Activated B cell treated with CpG ODN at 0.5 μM for 24 hours (primary cell): ENCODE results near the gene DCAF4L1. TPM values are rescaled to one million over a fixed set of nuclear protein-coding genes. Genes with fewer than 3 reads are reported as not detected.

Source experiments
- ATAC-seq: fragments of 200-7000 bp; cut with Tn5 transposase; one replicate; pipeline ENCODE4 v1.10.0; 2021; ENCODE audit warnings: low read depth, mild to moderate bottlenecking, moderate library complexity
- CTCF ChIA-PET: fragments of 350-600 bp; sonication (Branson Sonifier 250); formaldehyde crosslinking; loops from one replicate; lab custom pipeline; 2021; ENCODE audit warnings: antibody characterized with exemption; lab: Charles Lee
- POLR2A ChIA-PET: fragments of 350-600 bp; sonication (Branson Sonifier 250); formaldehyde crosslinking; loops from one replicate; lab custom pipeline; 2021; ENCODE audit warnings: antibody characterized with exemption; lab: Charles Lee
- DNase-seq: peaks from one replicate; pipeline ENCODE4 v3.0.0; 2022
- H3K27ac Mint-ChIP-seq: one replicate; pipeline ENCODE4 v1.8.0; 2020; ENCODE audit warnings: mixed read lengths
- H3K27me3 Mint-ChIP-seq: one replicate; pipeline ENCODE4 v1.8.0; 2021; ENCODE audit warnings: mixed read lengths
- H3K36me3 Mint-ChIP-seq: one replicate; pipeline ENCODE4 v1.8.0; 2021; ENCODE audit warnings: low read depth, mixed read lengths
- H3K4me1 Mint-ChIP-seq: one replicate; pipeline ENCODE4 v1.8.0; 2021; ENCODE audit warnings: mixed read lengths
- H3K4me3 Mint-ChIP-seq: one replicate; pipeline ENCODE4 v1.8.0; 2020; ENCODE audit warnings: mild to moderate bottlenecking, mixed read lengths
- H3K9me3 Mint-ChIP-seq: one replicate; pipeline ENCODE4 v1.8.0; 2020; ENCODE audit warnings: mixed read lengths
- CTCF ChIP-seq: fragments of 200-600 bp; IDR thresholded peaks from one replicate; pipeline ENCODE4 v1.8.0; 2022; ENCODE audit warnings: antibody characterized with exemption, mild to moderate bottlenecking
- intact Hi-C: fragments of 100-400 bp; cut with micrococcal nuclease; formaldehyde crosslinking; loops from one replicate; pipeline ENCODE4 v1.15.1; 2024
- total RNA-seq: library from RNA; stranded (reverse); gene quantifications from 2 replicates; pipeline ENCODE4 v1.2.3, GENCODE V29; 2022

Gene DCAF4L1
- total RNA-seq, 1 donor from 2014 or later: 0.22 TPM

DNA sequence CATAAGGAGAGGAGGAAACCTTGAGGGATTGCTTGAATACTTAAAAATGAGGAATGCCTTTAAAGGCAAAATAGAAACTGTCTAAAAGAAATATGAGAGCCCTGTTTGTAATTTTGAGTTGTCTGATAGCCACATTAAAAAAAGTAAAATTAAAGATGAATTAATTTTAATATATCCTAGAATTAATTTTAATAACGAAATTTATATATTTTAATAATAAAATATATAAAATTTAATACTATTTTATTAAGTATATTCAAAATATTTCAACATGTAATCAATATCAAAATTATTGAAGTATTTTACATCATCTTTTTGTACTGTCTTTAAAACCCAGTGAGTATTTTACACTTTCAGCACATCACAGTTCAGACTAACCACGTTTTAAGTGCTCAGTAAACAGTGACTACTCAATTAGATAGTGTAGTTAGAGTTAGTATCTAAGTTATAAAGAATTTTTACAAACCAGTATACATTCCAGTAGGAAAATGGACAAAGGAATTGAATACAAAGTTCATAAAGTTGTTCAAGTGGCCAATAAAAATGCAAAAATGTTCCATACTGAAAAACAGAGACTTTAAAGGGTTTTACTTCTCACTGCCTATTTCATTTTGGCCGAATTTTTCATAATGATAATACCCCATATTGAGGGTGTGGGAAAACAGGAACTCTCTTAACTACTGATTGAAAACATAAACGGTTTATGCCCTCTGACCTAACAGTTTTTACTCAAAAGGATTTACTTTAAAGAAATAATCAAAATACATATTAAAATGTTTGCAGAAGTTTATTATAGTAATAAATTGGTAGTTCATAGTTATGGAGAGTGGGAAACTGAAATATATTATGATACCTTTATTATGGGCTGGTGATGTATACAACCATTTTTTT lies 11.7 kb downstream of the DCAF4L1 start:
- Mint-ChIP-seq H3K4me3 (no peak overlapping the region), H3K27ac (no peak overlapping the region), H3K36me3 (peaks cover 10% of the 10 kb centered on the region), H3K27me3 (no peaks in the 10 kb centered on the region), H3K4me1 (peaks cover 31% of the 10 kb centered on the region), H3K9me3 (no peaks in the 10 kb centered on the region)
- CTCF ChIA-PET: no interaction called here
- POLR2A ChIA-PET: no interaction called here
- ATAC-seq (no peak), DNase-seq (no peak)
- intact Hi-C loops: loop anchor here (5.0 kb wide), 1 partner anchor 664 kb away; the partner anchor contains the start of gene ATP8A1
- TF ChIP-seq CTCF: no peak

DNA sequence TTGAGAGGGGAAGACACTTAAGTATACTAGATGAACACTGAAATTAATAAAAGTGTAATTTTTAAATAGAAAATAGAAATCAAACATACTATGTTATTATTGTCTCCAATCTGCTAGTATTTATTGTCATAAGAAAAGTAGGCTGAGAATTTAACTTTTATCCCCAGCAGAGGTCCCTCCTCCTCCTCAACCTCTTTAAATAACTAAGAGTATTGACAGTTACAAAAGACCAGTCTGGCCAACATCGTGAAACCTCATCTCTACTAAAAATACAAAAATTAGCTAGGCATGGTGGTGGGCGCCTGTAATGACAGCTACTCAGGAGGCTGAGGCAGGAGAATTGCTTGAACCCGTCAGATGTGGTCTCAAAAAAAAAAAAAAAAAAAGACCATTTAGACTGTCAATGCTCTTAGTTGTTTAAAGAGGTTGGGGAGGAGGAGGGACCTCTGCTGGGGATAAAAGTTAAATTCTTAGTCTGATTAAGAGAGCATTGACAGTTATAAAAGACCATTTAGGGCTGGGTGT lies 13.0 kb downstream of the DCAF4L1 start:
- Mint-ChIP-seq H3K27ac (no peak overlapping the region), H3K4me1 (peaks cover 29% of the 10 kb centered on the region), H3K9me3 (no peaks in the 10 kb centered on the region), H3K4me3 (no peak overlapping the region), H3K27me3 (no peaks in the 10 kb centered on the region), H3K36me3 (peaks cover 13% of the 10 kb centered on the region)
- ATAC-seq (no peak), DNase-seq (no peak)
- TF ChIP-seq CTCF: no peak
- ChIA-PET CTCF (no interaction called here), POLR2A (interaction anchor here (0.6 kb wide), 1 partner anchor 157 kb away, joined by 3 read pairs; no protein-coding TSS in a partner anchor)
- intact Hi-C loops: loop anchor here (5.0 kb wide), 1 partner anchor 663 kb away; the partner anchor contains the start of gene ATP8A1

GRCh38 chr4:41998019-41998418 lies 16.5 kb downstream of the DCAF4L1 start:
- ATAC-seq: no peak
- intact Hi-C loops: no loop called here
- no peak overlapping the region for H3K27ac Mint-ChIP-seq
- no peak for DNase-seq
- ChIA-PET CTCF (no interaction called here), POLR2A (no interaction called here)
- TF ChIP-seq CTCF: no peak
- H3K36me3 Mint-ChIP-seq: peaks cover 20% of the 10 kb centered on the region
- no peaks in the 10 kb centered on the region for H3K27me3 Mint-ChIP-seq
- H3K4me1 Mint-ChIP-seq: peaks cover 6% of the 10 kb centered on the region
- no peak overlapping the region for H3K4me3 Mint-ChIP-seq
- H3K9me3 Mint-ChIP-seq: no peaks in the 10 kb centered on the region

DNA sequence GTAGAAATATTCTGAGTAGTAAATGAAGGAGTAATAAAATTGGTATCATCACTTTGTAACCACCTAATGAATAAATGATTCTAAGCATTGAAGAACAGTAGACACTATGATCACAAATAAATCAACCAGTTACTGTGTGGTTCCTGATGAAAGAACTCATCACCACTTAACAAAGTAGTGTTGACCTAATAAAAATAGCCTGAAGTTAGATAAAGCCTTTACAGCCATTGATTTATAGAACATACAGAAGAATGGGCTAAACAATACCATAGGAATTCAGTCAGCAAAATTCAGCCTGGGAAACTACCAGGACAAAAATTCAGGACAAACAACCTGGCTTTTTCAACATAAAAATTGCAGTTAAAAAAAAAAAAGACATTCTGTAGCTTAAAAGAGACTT lies 17.8 kb downstream of the DCAF4L1 start:
- Mint-ChIP-seq H3K4me3 (no peak overlapping the region), H3K27ac (no peak overlapping the region), H3K9me3 (no peaks in the 10 kb centered on the region), H3K36me3 (peaks cover 33% of the 10 kb centered on the region), H3K4me1 (peaks cover 16% of the 10 kb centered on the region), H3K27me3 (no peaks in the 10 kb centered on the region)
- no peak for ATAC-seq
- no peak for DNase-seq
- POLR2A ChIA-PET: no interaction called here
- intact Hi-C loops: no loop called here
- TF ChIP-seq CTCF: no peak
- CTCF ChIA-PET: no interaction called here

GRCh38 chr4:42008011-42008786 lies 26.6 kb downstream of the DCAF4L1 start:
- intact Hi-C loops: no loop called here
- Mint-ChIP-seq H3K27me3 (no peaks in the 10 kb centered on the region), H3K36me3 (peaks cover 72% of the 10 kb centered on the region), H3K4me1 (peaks cover 17% of the 10 kb centered on the region), H3K9me3 (no peaks in the 10 kb centered on the region), H3K27ac (no peak overlapping the region), H3K4me3 (no peak overlapping the region)
- no peak for ATAC-seq
- ChIA-PET POLR2A (no interaction called here), CTCF (no interaction called here)
- TF ChIP-seq CTCF: no peak
- no peak for DNase-seq
